H1 (cell line): ENCODE results near the gene CELF2.

Experiments
- EGR1 ChIP-seq: IDR thresholded peaks from 2 replicates; pipeline ENCODE4 v1.6.1; 2011; ENCODE audit warnings: low read depth, low read length, borderline replicate concordance
- EZH2 ChIP-seq: fragments of 200-600 bp; sonication (generic); IDR thresholded peaks from 2 replicates; pipeline ENCODE4 v1.7.1; 2012; ENCODE audit warnings: low read depth, mild to moderate bottlenecking, moderate library complexity, low read length, inconsistent platforms; ENCODE audit not compliant: severe bottlenecking
- JUND ChIP-seq: IDR thresholded peaks from 2 replicates; pipeline ENCODE4 v1.6.1; 2011; ENCODE audit warnings: mild to moderate bottlenecking, improper control_type of control experiment, low read length
- POLR2AphosphoS5 ChIP-seq: IDR thresholded peaks from 2 replicates; pipeline ENCODE4 v1.6.1; 2011; ENCODE audit warnings: low read depth, low read length
- SRF ChIP-seq: IDR thresholded peaks from 2 replicates; pipeline ENCODE4 v1.6.1; 2011; ENCODE audit warnings: mild to moderate bottlenecking, low read depth, low read length, moderate library complexity
- TAF1 ChIP-seq: IDR thresholded peaks from 2 replicates; pipeline ENCODE4 v1.6.1; 2011; ENCODE audit warnings: mild to moderate bottlenecking, low read depth, low read length
- TCF12 ChIP-seq: IDR thresholded peaks from 2 replicates; pipeline ENCODE4 v1.6.1; 2011; ENCODE audit warnings: low read depth, mild to moderate bottlenecking, low read length
- TF ChIP-seq, protein P1 (sequence below), 3 experiments: IDR thresholded peaks; 1 replicate in 2 of 3; 2 replicates in 1 of 3; pipeline versions ENCODE4 v1.5.1 to v1.6.1; 2011; ENCODE audit warnings: low read length in 3 of 3, mild to moderate bottlenecking in 3 of 3, inconsistent platforms in 2 of 3, low read depth in 1 of 3, moderate library complexity in 1 of 3; ENCODE audit not compliant: insufficient read depth in 1 of 3; ENCODE audit errors: control extremely low read depth in 1 of 3
- TF ChIP-seq, protein P2 (sequence below): IDR thresholded peaks from 2 replicates; pipeline ENCODE4 v1.6.1; 2011; ENCODE audit warnings: low read depth, mild to moderate bottlenecking, low read length; ENCODE audit not compliant: insufficient read depth

DNA sequence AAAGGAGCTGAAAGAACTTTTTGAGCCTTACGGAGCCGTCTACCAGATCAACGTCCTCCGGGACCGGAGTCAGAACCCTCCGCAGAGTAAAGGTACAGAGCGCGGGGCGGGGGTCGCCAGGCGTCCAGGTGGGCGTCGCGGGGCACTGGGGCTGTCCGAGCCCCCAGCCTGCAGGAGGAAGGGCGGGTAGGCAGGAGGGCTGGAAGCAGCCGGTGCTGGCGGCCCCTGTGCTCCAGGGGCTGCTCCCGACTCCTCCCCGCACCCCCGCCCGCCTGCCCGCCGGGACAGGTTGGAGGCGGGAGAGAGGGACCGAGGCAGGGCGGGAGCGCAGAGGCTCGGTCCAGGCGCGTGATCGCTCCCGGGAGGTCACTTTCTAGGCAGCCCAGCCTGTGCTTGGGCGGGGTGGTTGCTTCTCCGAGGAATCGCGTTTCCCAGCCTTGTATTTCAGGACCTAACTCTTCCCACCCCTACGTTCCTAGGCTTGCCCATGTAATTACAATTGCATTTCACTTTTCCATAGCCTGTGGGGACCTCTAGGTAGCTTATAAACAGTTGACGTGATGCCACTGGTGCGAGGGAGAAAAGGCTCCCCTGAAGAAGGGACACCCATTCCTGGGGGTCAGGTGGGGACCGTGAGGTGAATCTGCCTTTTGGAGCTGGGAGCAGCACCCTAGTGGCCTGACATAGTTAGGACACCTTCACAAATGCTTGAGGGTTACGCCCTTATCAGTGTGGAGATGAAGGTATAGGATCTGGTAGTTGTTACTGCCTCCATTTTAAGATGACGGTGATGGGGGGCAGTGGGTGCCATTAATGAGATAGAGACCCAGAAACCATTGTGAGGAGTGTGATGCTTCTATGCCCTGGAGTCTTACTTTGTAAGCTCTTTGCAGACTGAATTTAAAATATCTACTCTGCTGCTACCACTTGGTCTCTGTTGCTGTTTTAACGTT lies 148.2 kb downstream of the CELF2 start:
- TF ChIP-seq EGR1 (no peak), SRF (no peak), JUND (no peak), TCF12 (no peak), POLR2AphosphoS5 (no peak), TAF1 (peak; percentile 36; the same call in 1 of the 2 replicates), EZH2 (no peak)
- TF ChIP-seq, protein P1, sequence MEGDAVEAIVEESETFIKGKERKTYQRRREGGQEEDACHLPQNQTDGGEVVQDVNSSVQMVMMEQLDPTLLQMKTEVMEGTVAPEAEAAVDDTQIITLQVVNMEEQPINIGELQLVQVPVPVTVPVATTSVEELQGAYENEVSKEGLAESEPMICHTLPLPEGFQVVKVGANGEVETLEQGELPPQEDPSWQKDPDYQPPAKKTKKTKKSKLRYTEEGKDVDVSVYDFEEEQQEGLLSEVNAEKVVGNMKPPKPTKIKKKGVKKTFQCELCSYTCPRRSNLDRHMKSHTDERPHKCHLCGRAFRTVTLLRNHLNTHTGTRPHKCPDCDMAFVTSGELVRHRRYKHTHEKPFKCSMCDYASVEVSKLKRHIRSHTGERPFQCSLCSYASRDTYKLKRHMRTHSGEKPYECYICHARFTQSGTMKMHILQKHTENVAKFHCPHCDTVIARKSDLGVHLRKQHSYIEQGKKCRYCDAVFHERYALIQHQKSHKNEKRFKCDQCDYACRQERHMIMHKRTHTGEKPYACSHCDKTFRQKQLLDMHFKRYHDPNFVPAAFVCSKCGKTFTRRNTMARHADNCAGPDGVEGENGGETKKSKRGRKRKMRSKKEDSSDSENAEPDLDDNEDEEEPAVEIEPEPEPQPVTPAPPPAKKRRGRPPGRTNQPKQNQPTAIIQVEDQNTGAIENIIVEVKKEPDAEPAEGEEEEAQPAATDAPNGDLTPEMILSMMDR (IDR thresholded peaks at IDR 0.05; ENCODE audit: control extremely low read depth in 1 of 3, insufficient read depth in 1 of 3, low read depth in 1 of 3, low read length in 3 of 3), result peak; percentile 53 to 78 (median 61); a peak in 3 of 4 replicates
- TF ChIP-seq, protein P2, sequence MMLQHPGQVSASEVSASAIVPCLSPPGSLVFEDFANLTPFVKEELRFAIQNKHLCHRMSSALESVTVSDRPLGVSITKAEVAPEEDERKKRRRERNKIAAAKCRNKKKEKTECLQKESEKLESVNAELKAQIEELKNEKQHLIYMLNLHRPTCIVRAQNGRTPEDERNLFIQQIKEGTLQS, result no peak
